Ishikawa (cell line): ENCODE measurements around the gene EPHB1.

Experiments used
- CEBPB ChIP-seq: IDR thresholded peaks from 2 replicates; pipeline ENCODE4 v1.6.1; 2012
- CREB1 ChIP-seq: IDR thresholded peaks from 2 replicates; pipeline ENCODE4 v1.6.1; 2012; ENCODE audit warnings: low read depth
- EP300 ChIP-seq: IDR thresholded peaks from 2 replicates; pipeline ENCODE4 v1.6.1; 2012; ENCODE audit warnings: borderline replicate concordance
- MAX ChIP-seq: IDR thresholded peaks from 2 replicates; pipeline ENCODE4 v1.6.1; 2012
- NFIC ChIP-seq: IDR thresholded peaks from 2 replicates; pipeline ENCODE4 v1.6.1; 2012
- RAD21 ChIP-seq: IDR thresholded peaks from 2 replicates; pipeline ENCODE4 v1.6.1; 2012; ENCODE audit warnings: low read depth
- REST ChIP-seq: IDR thresholded peaks from 2 replicates; pipeline ENCODE4 v1.6.1; 2012; ENCODE audit warnings: low read depth, mild to moderate bottlenecking
- TAF1 ChIP-seq: IDR thresholded peaks from 2 replicates; pipeline ENCODE4 v1.6.1; 2012; ENCODE audit warnings: low read depth, mild to moderate bottlenecking
- TCF12 ChIP-seq: IDR thresholded peaks from 2 replicates; pipeline ENCODE4 v1.6.1; 2012; ENCODE audit warnings: low read depth
- TEAD4 ChIP-seq: IDR thresholded peaks from 2 replicates; pipeline ENCODE4 v1.6.1; 2012
- USF1 ChIP-seq: IDR thresholded peaks from 2 replicates; pipeline ENCODE4 v1.6.1; 2012
- ZBTB7A ChIP-seq: IDR thresholded peaks from 2 replicates; pipeline ENCODE4 v1.6.1; 2012; ENCODE audit warnings: low read depth

- TF ChIP-seq TCF12 = no peak
- TF ChIP-seq TEAD4 = no peak
- no peak for TF ChIP-seq NFIC
- TF ChIP-seq MAX = no peak
- TF ChIP-seq CEBPB = no peak
- no peak for TF ChIP-seq REST
- no peak for TF ChIP-seq EP300
- no peak for TF ChIP-seq TAF1
- TF ChIP-seq ZBTB7A = no peak
- TF ChIP-seq USF1 = no peak
- no peak for TF ChIP-seq RAD21
- TF ChIP-seq CREB1 = no peak
Measured at GRCh38 chr3:135069406-135069805, 274.3 kb downstream of the EPHB1 start.
